Heart left ventricle (tissue), 16 donors: ENCODE data around the gene BNIP3. TPM values are rescaled to one million over a fixed set of nuclear protein-coding genes. Genes with fewer than 3 reads are reported as not detected.

Experiments
- ATAC-seq, 4 donors: fragments of 200-7000 bp; cut with Tn5 transposase; one replicate each; pipeline ENCODE4 v1.9.1; 2020 to 2022; ENCODE audit warnings: moderate library complexity in 4 of 4, mild to moderate bottlenecking in 3 of 4, moderate number of reproducible peaks in 1 of 4
- DNase-seq, 5 donors: peaks; one replicate each; pipeline ENCODE4 v3.0.0-alpha.2; 2020
- H3K27ac ChIP-seq, 12 donors: fragments of 200-600 bp; sonication (generic) in 4 of 12; one replicate each; pipeline versions ENCODE4 v1.5.0 to v1.8.0; 2016 to 2022; ENCODE audit warnings: mild to moderate bottlenecking in 2 of 12
- H3K27me3 ChIP-seq, 9 donors: fragments of 200-600 bp; sonication (generic) in 2 of 9; one replicate each; pipeline versions ENCODE4 v1.5.1 to v1.8.0; 2016 to 2022; ENCODE audit warnings: mild to moderate bottlenecking in 3 of 9
- H3K36me3 ChIP-seq, 9 donors: fragments of 200-600 bp; sonication (generic) in 2 of 9; one replicate each; pipeline versions ENCODE4 v1.5.0 to v1.8.0; 2018 to 2022; ENCODE audit warnings: mild to moderate bottlenecking in 2 of 9
- H3K4me1 ChIP-seq, 12 donors: fragments of 200-600 bp; sonication (generic) in 4 of 12; one replicate each; pipeline versions ENCODE4 v1.5.0 to v1.8.0; 2016 to 2022; ENCODE audit warnings: mild to moderate bottlenecking in 3 of 12
- H3K4me3 ChIP-seq, 12 donors: fragments of 200-600 bp; sonication (generic) in 4 of 12; one replicate each; pipeline versions ENCODE4 v1.5.0 to v1.8.0; 2017 to 2022; ENCODE audit warnings: mild to moderate bottlenecking in 9 of 12, moderate library complexity in 4 of 12
- H3K9me3 ChIP-seq, 12 donors: fragments of 200-600 bp; sonication (generic) in 4 of 12; one replicate each; pipeline versions ENCODE4 v1.5.0 to v1.8.0; 2016 to 2022; ENCODE audit warnings: mild to moderate bottlenecking in 1 of 12
- CTCF ChIP-seq, 12 donors: fragments of 200-600 bp; sonication (generic) in 4 of 12; IDR thresholded peaks; one replicate each; pipeline versions ENCODE4 v1.5.0 to v1.8.0; 2018 to 2022; ENCODE audit warnings: antibody characterized with exemption in 12 of 12, mild to moderate bottlenecking in 5 of 12
- POLR2A ChIP-seq, 2 donors: fragments of 450-650 bp; IDR thresholded peaks; one replicate each; pipeline ENCODE4 v1.6.1; 2017; ENCODE audit warnings: antibody characterized with exemption in 2 of 2, mild to moderate bottlenecking in 2 of 2, moderate library complexity in 2 of 2
- WGBS, 4 donors: extraction: QIAGEN DNeasy Blood & Tissue Kit in 2 of 4; methylation state at CpG; one replicate each; pipeline versions ENCODE4 v1.1.5 to v1.1.7; 2013 to 2018; 5-methylcytosine and 5-hydroxymethylcytosine counted together
- intact Hi-C, 10 donors: fragments of 100-400 bp; cut with DNase I; formaldehyde crosslinking; loops; one replicate each; pipeline versions ENCODE4 v1.11.1 to v1.14.2; 2022
- polyA plus RNA-seq, 2 donors: library from polyadenylated mRNA; stranded (reverse); fragments of 200-250 nt; gene quantifications; one replicate each; pipeline ENCODE4 v1.2.3, GENCODE V29; 2013
- total RNA-seq, 9 donors: library from RNA; depleted of rRNA in 2 of 9; stranded (reverse); fragments of >200 nt in 2 of 9; fragmentation: NEBNext Ultra II Directional in 3 of 9; extraction: Animal tissue kit (Norgen Biotek cat#: 25700) in 3 of 9; gene quantifications; one replicate each; pipeline versions ENCODE4 v1.1.0 to v1.2.4, GENCODE V29; 2016 to 2023
- donor health status: ischemic (EF 13 %, LVEDD 7.1; RV severe dilation, severe dysfunction).
- donor health status: healthy with polysubstance abuse.
- donor health status: DM: no; HTN: yes; CAD: no.
- donor health status: DM: no; HTN: no; CAD: no.
- donor health status: ischemic (EF 25% LVEDD 6.9; RV normal size, moderate dysfunction).
- donor health status: ischemic (EF 25% LVEDD 5.7; RV mildly dilated, moderate dysfunction).
- donor health status: healthy.
- donor health status: DM: yes; HTN: yes; CAD: no.
- donor health status: ischemic (EF 35%, LVEDD 5.7; RV mildly dilated, moderate dysfunction).
- donor health status: nonischemic (EF 11% LVEDD 7.7; RV severe dilation, severe dysfunction).
- donor health status: DM: yes; HTN: yes; CAD: no.
- donor health status: PGD.
- donor health status: ischemic (EF 29% LVEDD 5.4; RV normal size, mild dysfunction).
- donor health status: nonischemic (EF 23%, LVEDD 6.1; RV moderate dilation, normal function).

BNIP3 gene
- total and polyA plus RNA-seq, 11 donors, result 48.1 to 711 (median 123) TPM

- WGBS, 4 donors, result 77 to 83% (median 81%) methylated on average over 10 of the region's 10 CpGs
- H3K27me3 ChIP-seq, result no peaks in the 10 kb centered on the region
- DNase-seq (no peak), ATAC-seq (no peak)
- H3K4me3 ChIP-seq, result no peak overlapping the region
- intact Hi-C loops, result no loop called here
- peaks cover 0 to under 1% (median 0%) of the 10 kb centered on the region in 12 donors for H3K4me1 ChIP-seq
- H3K9me3 ChIP-seq, result peaks cover 0 to 4% (median 0%) of the 10 kb centered on the region in 12 donors
- H3K27ac ChIP-seq, result no peak overlapping the region
- TF ChIP-seq POLR2A (IDR thresholded peaks at IDR 0.05), result no peak
- TF ChIP-seq CTCF (IDR thresholded peaks at IDR 0.05), result no peak
- no peaks in the 10 kb centered on the region for H3K36me3 ChIP-seq
These were observed 22.3 kb upstream of the BNIP3 start for GRCh38 chr10:132004052-132004451.

- Histone ChIP-seq H3K4me3 (no peak overlapping the region), H3K27ac (no peak overlapping the region), H3K36me3 (no peaks in the 10 kb centered on the region), H3K4me1 (peaks cover 0 to 7% (median under 1%) of the 10 kb centered on the region in 12 donors), H3K9me3 (peaks cover 0 to 4% (median 0%) of the 10 kb centered on the region in 12 donors), H3K27me3 (no peaks in the 10 kb centered on the region)
- ATAC-seq, result no peak
- no peak for DNase-seq
- TF ChIP-seq CTCF (IDR thresholded peaks at IDR 0.05), result no peak
- no peak for TF ChIP-seq POLR2A (IDR thresholded peaks at IDR 0.05)
- intact Hi-C loops, result no loop called here
- 70 to 82% (median 74%) methylated on average over 10 to 12 of the region's 12 CpGs for WGBS, 4 donors
These were observed 21.7 kb upstream of the BNIP3 start for GRCh38 chr10:132003282-132003924.

- ATAC-seq, result no peak
- H3K4me3 ChIP-seq, result no peak overlapping the region
- peaks cover 0 to 4% (median 0%) of the 10 kb centered on the region in 12 donors for H3K9me3 ChIP-seq
- no peak for TF ChIP-seq POLR2A (IDR thresholded peaks at IDR 0.05)
- TF ChIP-seq CTCF (IDR thresholded peaks at IDR 0.05), result no peak
- 87 to 92% (median 89%) methylated on average over 4 of the region's 4 CpGs for WGBS, 4 donors
- intact Hi-C loops, result no loop called here
- H3K36me3 ChIP-seq, result no peaks in the 10 kb centered on the region
- peaks cover 0 to 21% (median 15%) of the 10 kb centered on the region in 12 donors for H3K4me1 ChIP-seq
- H3K27ac ChIP-seq, result no peak overlapping the region
- DNase-seq, result no peak
- H3K27me3 ChIP-seq, result no peaks in the 10 kb centered on the region
These were observed 20.3 kb upstream of the BNIP3 start for GRCh38 chr10:132002004-132002403.

GRCh38 chr10:132001238-132001972, 19.7 kb upstream of the BNIP3 start:
- no peak for TF ChIP-seq POLR2A (IDR thresholded peaks at IDR 0.05)
- peak in 6 of 12 donors; percentile 11 to 39 (median 16) for TF ChIP-seq CTCF (IDR thresholded peaks at IDR 0.05)

More at GRCh38 chr10:132001238-132001972, 19.7 kb upstream of the BNIP3 start:
- no peak for DNase-seq
- ATAC-seq, result peak in 2 of 4 donors; percentile 23 to 25
- WGBS, 4 donors, result 39 to 53% (median 48%) methylated on average over 15 of the region's 15 CpGs
- Histone ChIP-seq H3K9me3 (peaks cover 0 to 4% (median 0%) of the 10 kb centered on the region in 12 donors), H3K27ac (no peak overlapping the region), H3K36me3 (no peaks in the 10 kb centered on the region), H3K4me3 (peak overlapping the region in 4 of 12 donors; percentile 3 to 8 (median 6)), H3K4me1 (peaks cover 0 to 26% (median 19%) of the 10 kb centered on the region in 12 donors), H3K27me3 (no peaks in the 10 kb centered on the region)
- intact Hi-C loops, result no loop called here
